ENCODE data around the gene HOXB9.

The HOXB9 gene

GRCh38 chr17:48578616-48579470 lies 47.3 kb downstream of the HOXB9 start:
- H3K4me3 ChIP-seq (IDR thresholded peaks at IDR 0.05; ENCODE audit: insufficient read depth, low read depth, low read length), result no peak overlapping the region
- no peaks in the 10 kb centered on the region; the same call in 1 of the 2 replicates for H3K27me3 ChIP-seq (ENCODE audit: insufficient read depth, low read depth)
- no peaks in the 10 kb centered on the region for H4K20me1 ChIP-seq (ENCODE audit: insufficient read depth)
- H3K9ac ChIP-seq, result no peak overlapping the region
- H3K4me2 ChIP-seq, result no peak overlapping the region
- H3K36me3 ChIP-seq (ENCODE audit: insufficient read depth), result no peaks in the 10 kb centered on the region
- peak overlapping the region; percentile 41; the same call in 1 of the 2 replicates for H2AFZ ChIP-seq (ENCODE audit: low read depth)
- peaks cover 6% of the 10 kb centered on the region for H3K4me1 ChIP-seq (ENCODE audit: low read depth, poor library complexity, severe bottlenecking)
- no peak overlapping the region for H3K27ac ChIP-seq
- TF ChIP-seq CTCF (conservative IDR thresholded peaks at IDR 0.05; ENCODE audit: low read depth, low read length), result no peak
- no peaks in the 10 kb centered on the region for H3K79me2 ChIP-seq (ENCODE audit: insufficient read depth, low read depth)

- no peaks in the 10 kb centered on the region; the same call in 1 of the 2 replicates for H3K27me3 ChIP-seq (ENCODE audit: insufficient read depth, low read depth)
Measured at GRCh38 chr17:48577946-48578615, 48.1 kb downstream of the HOXB9 start, which contains the start of gene HOXB4. Gene HOXB4, minus strand, starts transcription at chr17:48578350. Its CDS starts 31 bp downstream, at chr17:48578319.

GRCh38 chr17:48577330-48577945 lies 48.7 kb downstream of the HOXB9 start:
- Histone ChIP-seq H3K9ac (peak overlapping the region; percentile 42; the same call in 1 of the 2 replicates), H3K36me3 (ENCODE audit: insufficient read depth) (no peaks in the 10 kb centered on the region), H3K4me3 (IDR thresholded peaks at IDR 0.05; ENCODE audit: insufficient read depth, low read depth, low read length) (no peak overlapping the region), H2AFZ (ENCODE audit: low read depth) (peak overlapping the region; percentile 26; the same call in 1 of the 2 replicates), H3K4me1 (ENCODE audit: low read depth, poor library complexity, severe bottlenecking) (peaks cover 6% of the 10 kb centered on the region), H3K27ac (no peak overlapping the region), H4K20me1 (ENCODE audit: insufficient read depth) (no peaks in the 10 kb centered on the region), H3K79me2 (ENCODE audit: insufficient read depth, low read depth) (no peaks in the 10 kb centered on the region), H3K27me3 (ENCODE audit: insufficient read depth, low read depth) (no peaks in the 10 kb centered on the region; the same call in 1 of the 2 replicates), H3K4me2 (peak overlapping the region; percentile 51)
- TF ChIP-seq CTCF (conservative IDR thresholded peaks at IDR 0.05; ENCODE audit: low read depth, low read length), result no peak

More at GRCh38 chr17:48577946-48578615, 48.1 kb downstream of the HOXB9 start, which contains the start of gene HOXB4:
- Histone ChIP-seq H3K79me2 (ENCODE audit: insufficient read depth, low read depth) (no peaks in the 10 kb centered on the region), H3K27ac (no peak within 1 kb of the TSS), H3K9ac (peak within 1 kb of the TSS; percentile 42; the same call in 1 of the 2 replicates), H3K4me1 (ENCODE audit: low read depth, poor library complexity, severe bottlenecking) (peaks cover 6% of the 10 kb centered on the region), H4K20me1 (ENCODE audit: insufficient read depth) (no peaks in the 10 kb centered on the region), H3K4me2 (peak within 1 kb of the TSS; percentile 51), H2AFZ (ENCODE audit: low read depth) (peak within 1 kb of the TSS; percentile 41; the same call in 1 of the 2 replicates), H3K4me3 (IDR thresholded peaks at IDR 0.05; ENCODE audit: insufficient read depth, low read depth, low read length) (no peak within 1 kb of the TSS), H3K36me3 (ENCODE audit: insufficient read depth) (no peaks in the 10 kb centered on the region)
- no peak for TF ChIP-seq CTCF (conservative IDR thresholded peaks at IDR 0.05; ENCODE audit: low read depth, low read length)
